Fibroblast of lung (primary cell): ENCODE data around the gene BCL2.

Experiments used
- EZH2 ChIP-seq: IDR thresholded peaks from 2 replicates; pipeline ENCODE4 v1.5.1; 2012; ENCODE audit warnings: low read length, control low read depth, mild to moderate bottlenecking; ENCODE audit errors: missing control alignments
- TF ChIP-seq, protein P1 (sequence below), 2 donors: IDR thresholded peaks in 1 of 2; conservative IDR thresholded peaks in 1 of 2; 1 replicate in 1 of 2; 2 replicates in 1 of 2; pipeline ENCODE4 v1.5.1; 2011 to 2012; ENCODE audit warnings: low read length in 2 of 2, control low read depth in 1 of 2, inconsistent platforms in 1 of 2, low read depth in 1 of 2, mild to moderate bottlenecking in 1 of 2

DNA sequence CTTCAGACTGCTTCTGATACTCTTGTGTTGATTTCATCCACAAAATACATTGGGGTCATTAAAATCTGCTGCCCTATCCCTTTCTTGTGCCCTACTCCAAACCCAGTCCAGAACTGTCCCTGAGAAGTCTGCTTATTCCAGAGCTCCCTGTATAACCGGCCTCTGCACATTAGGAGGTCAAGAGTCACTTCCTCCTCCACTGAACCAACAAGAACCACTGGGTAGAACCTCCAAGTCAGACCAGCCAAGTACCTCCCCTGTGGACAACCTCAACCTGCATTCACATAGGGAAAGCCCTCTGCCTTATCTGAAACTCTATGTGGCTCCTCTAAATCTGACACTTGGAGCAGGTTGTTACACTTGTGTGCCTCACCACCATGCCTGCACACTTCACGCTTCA, 25.3 kb upstream of the BCL2 start:
- TF ChIP-seq, protein P1, sequence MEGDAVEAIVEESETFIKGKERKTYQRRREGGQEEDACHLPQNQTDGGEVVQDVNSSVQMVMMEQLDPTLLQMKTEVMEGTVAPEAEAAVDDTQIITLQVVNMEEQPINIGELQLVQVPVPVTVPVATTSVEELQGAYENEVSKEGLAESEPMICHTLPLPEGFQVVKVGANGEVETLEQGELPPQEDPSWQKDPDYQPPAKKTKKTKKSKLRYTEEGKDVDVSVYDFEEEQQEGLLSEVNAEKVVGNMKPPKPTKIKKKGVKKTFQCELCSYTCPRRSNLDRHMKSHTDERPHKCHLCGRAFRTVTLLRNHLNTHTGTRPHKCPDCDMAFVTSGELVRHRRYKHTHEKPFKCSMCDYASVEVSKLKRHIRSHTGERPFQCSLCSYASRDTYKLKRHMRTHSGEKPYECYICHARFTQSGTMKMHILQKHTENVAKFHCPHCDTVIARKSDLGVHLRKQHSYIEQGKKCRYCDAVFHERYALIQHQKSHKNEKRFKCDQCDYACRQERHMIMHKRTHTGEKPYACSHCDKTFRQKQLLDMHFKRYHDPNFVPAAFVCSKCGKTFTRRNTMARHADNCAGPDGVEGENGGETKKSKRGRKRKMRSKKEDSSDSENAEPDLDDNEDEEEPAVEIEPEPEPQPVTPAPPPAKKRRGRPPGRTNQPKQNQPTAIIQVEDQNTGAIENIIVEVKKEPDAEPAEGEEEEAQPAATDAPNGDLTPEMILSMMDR (conservative IDR thresholded peaks at IDR 0.05 in 1 of 2, IDR thresholded peaks at IDR 0.05 in 1 of 2; ENCODE audit: low read depth in 1 of 2, low read length in 2 of 2), result no peak
- TF ChIP-seq EZH2, result no peak
